DMS 273 (cell line): Measurements from ENCODE around the gene BSDC1.
"Not testable (repeated sequence)": the region's sequence is repeated elsewhere in the genome, so short reads cannot be mapped to it uniquely, and the experiment has no call there.

Experiments used
- DNase-seq: peaks from one replicate; lab custom pipeline; 2025; ENCODE audit not compliant: unreplicated experiment; lab: John Stamatoyannopoulos, UW

BSDC1 gene, protein sequence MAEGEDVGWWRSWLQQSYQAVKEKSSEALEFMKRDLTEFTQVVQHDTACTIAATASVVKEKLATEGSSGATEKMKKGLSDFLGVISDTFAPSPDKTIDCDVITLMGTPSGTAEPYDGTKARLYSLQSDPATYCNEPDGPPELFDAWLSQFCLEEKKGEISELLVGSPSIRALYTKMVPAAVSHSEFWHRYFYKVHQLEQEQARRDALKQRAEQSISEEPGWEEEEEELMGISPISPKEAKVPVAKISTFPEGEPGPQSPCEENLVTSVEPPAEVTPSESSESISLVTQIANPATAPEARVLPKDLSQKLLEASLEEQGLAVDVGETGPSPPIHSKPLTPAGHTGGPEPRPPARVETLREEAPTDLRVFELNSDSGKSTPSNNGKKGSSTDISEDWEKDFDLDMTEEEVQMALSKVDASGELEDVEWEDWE

DNA sequence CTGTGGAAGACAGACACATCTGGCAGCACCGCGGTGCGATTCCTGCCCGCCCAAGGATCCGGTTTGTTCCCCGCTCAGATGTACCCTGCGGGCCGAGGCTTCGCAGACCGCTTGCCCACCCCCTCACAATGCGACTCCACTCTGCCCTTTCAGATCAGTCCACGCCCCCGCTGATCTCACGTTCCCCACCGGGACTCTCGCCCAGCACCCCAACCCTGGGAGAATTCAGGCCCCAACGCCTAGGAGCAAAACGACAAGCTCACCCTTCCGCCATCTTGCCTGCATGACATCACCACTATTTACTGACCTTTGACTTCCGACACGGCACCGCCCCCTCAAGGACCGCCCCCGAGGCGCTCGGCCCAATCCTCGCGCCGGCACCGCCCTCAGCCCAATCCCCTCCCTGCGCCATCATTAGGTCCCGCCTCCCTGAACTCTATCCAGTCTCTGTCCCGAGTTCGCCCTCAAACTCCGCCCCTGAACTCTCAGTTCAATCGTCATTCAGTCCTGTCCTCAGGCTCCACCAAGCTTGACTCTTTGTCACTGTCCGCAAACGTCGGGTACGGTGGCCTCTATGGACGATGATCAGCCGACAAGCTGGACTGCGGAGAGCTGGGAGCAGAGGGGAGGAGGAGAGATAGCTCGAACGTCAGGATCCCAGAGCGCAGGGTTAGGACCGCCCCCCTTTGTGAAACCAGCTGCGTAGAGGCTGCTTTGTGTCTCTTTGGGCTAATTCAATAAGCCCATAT lies at the start of gene BSDC1:
BSDC1 (minus strand) TSS at position 301 of the 749 bp plus-strand sequence; CDS start at position 274, 27 bp downstream.
- DNase-seq = peak; percentile 99

- not testable (repeated sequence) for DNase-seq
These were observed 47.2 kb upstream of the BSDC1 start for GRCh38 chr1:32441467-32441866.

- DNase-seq = not testable (repeated sequence)
These were observed 44.5 kb upstream of the BSDC1 start for GRCh38 chr1:32438777-32439176.

DNA sequence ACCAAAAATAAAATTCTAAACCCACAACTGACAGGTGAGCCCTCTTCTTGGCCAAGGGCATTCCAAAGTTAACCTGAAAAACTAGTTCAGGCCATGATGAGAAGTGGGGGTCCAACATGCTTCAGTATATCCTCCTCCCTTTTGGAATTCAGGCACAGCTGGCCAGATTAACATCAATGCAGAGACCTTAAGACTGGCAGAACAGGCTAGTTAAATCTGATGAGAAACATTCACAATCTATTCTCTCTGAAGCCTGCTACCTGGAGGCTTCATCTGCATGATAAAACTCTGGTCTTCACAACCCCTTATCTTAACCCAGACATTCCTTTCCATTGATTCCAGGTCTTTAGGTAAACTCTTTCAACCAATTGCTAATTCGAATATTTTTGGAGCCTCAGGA lies 43.9 kb upstream of the BSDC1 start:
- DNase-seq = no peak

DNA sequence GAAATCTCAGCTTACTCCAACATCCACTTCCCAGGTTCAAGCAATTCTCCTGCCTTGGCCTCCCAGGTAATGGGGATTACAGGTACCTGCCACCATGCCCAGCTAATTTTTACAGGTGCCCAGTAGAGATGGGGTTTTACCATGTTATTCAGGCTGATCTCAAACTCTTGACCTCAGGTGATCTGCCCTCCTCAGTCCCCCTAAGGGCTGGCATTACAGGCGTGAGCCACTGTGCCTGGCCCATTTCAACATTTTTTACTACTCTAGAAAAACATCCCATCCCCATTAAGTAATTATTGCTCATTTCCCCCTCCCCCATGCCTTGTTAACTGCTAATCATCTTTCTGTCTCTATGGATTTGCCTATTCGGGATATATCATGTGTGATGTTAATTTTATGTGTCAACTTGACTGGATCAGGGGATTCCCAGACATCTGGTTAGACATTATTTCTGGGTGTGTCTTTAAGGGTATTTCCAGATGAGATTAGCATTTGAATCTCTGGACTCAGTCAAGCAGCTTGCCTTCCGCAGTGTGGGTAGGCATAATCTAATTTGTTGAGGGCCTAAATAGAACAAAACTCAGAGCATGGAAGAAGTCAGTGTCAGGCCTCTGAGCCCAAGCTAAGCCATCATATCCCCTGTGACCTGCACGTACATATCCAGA lies 37.6 kb upstream of the BSDC1 start:
- no peak for DNase-seq

- no peak for DNase-seq
These were observed 33.2 kb upstream of the BSDC1 start for GRCh38 chr1:32427264-32427963.

DNA sequence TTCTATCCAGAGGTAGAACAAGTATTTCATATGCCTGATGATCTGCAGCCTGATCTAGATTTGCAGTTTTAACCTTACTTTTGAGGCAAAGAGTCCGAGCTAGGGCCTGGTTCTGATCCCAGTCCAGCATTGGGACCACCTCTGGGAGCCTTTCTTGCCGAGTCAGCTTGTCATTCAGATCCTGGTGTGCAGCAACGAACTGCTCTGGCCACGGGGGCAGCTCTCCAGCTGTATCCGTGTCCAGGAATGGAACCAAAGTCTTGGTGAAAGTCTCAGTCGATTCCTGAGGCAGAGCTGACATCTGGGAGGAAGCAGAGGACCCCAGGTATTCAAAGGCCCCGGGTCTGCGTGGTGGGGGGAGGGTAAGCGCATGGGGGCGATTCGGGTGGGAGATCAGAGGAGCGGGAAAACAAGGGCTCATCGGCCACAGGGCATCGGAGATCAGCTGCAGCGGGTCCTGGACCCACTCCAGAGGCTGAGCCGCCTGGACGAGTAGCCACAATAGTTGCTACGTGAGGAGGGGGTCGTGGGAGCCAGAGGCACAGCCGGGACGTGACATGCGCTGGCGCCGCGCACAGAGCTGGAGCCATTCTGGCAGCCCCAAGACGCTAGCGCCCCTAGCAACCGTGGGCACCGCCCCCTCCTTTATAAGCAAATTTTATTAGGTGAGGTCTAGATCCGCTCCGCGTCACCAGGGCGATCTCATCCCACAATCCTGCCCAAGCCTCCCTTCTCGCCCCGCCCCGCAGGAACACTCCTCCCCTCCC lies 32.4 kb upstream of the BSDC1 start:
- peak; percentile 76 for DNase-seq

- DNase-seq = no peak
These were observed 27.5 kb upstream of the BSDC1 start for GRCh38 chr1:32421775-32422174.

DNA sequence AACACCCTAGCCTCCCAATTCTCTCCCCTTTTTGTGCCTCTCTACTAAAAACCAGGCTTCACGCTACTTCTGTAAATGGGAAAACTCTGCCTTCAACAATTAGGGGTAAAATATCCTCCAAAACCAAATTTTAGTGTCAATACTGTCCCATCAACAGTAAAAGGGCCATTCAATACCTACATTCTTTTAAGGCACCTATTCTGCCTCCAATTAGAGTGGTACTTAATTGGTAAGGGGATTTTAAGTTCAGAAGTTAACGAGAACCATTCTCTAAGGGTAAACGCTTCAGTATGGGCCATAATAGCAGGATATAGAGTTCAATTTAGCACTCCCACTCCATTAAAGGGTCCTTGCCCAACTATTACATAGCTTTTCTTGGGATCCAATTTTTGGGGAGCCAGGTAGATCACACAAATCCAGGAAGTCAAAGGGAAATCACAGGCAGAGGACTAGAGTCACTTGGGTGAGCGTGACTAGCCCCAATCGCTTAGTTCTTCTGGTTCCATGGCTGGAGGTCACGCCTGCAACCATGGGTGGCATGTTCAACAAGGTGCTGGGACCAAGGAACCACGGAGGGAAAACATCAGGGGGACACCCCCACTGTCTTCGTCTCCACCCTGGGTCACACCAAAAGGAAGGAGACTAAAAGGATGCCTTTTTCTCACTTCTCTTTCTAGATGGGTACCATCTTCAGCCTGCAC lies 20.1 kb upstream of the BSDC1 start:
- peak; percentile 16 for DNase-seq

- DNase-seq = peak; percentile 91
These were observed 19.4 kb upstream of the BSDC1 start for GRCh38 chr1:32413507-32414185.

DNA sequence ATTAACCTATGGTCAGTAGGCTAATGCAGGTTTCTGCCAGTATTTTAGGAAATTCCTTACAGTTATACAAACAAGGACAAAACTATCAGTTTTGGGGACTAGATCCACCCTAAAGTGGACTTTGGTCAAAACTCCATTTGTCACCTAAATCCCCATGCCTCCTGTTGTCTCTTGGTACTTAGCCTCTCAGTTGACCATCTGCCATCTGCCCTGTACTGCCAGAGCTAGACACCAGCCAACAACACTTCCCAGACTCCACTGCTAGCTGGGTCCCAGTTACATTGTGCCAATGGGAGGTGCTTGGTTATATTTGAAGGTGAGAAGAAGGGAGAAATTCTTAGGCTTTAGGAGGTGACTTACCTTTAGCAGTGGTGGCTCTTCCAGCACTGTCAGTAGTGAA lies 17.0 kb upstream of the BSDC1 start:
- DNase-seq = peak; percentile 59

DNA sequence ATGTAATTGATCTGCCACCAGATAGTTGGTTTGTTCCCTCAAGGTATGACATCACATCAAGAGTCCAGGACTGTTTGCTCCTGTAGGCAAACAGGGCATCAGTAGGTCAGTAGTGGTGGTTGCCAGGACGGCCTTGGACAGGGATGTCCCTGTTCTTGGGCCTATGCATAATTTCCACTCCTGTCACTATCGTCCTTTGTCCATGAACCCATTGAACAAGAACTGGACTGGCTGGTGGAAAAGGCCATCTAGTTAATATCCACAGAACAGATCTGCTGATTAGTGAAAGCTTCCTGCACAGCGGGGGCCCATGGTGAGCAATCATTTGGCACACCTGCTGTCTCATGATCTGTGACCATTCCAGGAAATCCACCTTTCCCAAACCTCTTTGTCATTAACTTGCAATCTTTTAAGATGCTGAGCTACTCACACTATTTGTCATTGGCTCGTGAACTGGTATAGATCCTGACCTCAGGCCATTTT lies 12.4 kb upstream of the BSDC1 start:
- DNase-seq = no peak

DNA sequence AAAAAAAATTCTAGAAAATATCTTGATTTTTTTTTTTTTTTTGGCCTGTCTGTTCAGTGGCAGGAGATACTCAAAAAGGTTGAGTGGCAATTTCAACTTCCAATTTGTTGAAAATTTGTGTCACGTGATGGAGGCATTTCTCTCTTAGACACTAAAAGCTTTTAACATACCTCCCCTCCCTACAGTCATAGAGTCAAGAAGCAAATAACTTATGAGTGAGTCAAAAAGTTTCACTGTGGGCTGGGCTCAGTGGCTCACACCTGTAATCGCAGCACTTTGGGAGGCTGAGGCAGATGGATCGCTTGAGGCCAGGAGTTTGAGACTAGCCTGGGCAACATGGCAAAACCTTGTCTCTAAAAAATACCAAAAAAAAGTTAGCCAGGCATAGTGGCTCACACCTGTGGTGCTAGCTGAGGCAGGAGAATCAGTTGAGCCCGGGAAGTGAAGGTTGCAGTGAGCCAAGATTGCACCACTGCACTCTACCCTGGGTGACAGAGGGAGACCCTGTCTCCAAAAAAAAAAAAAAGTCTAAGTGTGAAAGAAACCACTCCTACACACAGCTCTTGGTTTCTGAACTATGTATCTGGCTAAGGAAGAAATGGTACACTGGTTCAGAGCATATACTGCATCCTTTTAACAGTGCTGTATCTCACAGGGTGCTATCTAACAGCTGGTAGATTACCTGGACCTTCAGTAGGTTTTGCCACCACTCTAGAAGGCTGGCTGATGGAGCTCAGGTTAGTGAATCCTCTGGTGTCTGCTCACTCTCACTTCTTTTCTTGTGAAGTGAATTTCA lies 11.6 kb upstream of the BSDC1 start:
- DNase-seq = no peak

GRCh38 chr1:32404946-32405345 lies 10.7 kb upstream of the BSDC1 start:
- peak; percentile 13 for DNase-seq

- peak; percentile 93 for DNase-seq
These were observed 6.8 kb upstream of the BSDC1 start for GRCh38 chr1:32400876-32401631.

DNA sequence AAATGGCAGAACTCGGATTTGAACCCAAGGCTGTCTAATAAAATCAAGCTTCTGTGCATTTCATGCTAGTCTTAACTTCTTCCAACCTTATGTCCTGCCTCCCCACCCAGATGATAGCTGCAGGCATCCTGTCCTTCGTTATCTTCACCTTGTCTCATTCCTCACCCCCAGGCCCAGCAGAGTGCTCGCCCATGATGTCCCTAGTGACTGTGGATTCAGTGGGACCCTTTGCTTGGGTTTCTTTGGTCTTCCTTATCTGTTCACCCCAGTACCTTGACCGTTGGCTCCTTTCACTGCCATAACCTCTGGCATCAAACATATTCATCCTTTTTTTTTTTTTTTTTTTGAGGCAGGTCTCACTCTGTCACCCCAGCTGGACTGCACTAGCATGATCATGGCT lies 5.6 kb upstream of the BSDC1 start:
- DNase-seq = no peak

GRCh38 chr1:32398401-32398800 lies 4.2 kb upstream of the BSDC1 start:
- no peak for DNase-seq
